Prostate gland (tissue), 2 donors: ENCODE data around the gene ACBD5.

Experiments used
- POLR2A ChIP-seq: fragments of 450-650 bp; IDR thresholded peaks from one replicate; pipeline ENCODE4 v1.6.1; 2016; ENCODE audit warnings: antibody characterized with exemption, mild to moderate bottlenecking
- TF ChIP-seq, protein P1 (sequence below), 4 experiments: fragments of 200-600 bp in 2 of 4; fragments of 450-650 bp in 2 of 4; sonication (generic) in 2 of 4; IDR thresholded peaks; 1 replicate in 3 of 4; 2 replicates in 1 of 4; pipeline ENCODE4 v1.5.1; 2016 to 2019; ENCODE audit warnings: antibody characterized with exemption in 4 of 4, mild to moderate bottlenecking in 2 of 4, moderate library complexity in 2 of 4

DNA sequence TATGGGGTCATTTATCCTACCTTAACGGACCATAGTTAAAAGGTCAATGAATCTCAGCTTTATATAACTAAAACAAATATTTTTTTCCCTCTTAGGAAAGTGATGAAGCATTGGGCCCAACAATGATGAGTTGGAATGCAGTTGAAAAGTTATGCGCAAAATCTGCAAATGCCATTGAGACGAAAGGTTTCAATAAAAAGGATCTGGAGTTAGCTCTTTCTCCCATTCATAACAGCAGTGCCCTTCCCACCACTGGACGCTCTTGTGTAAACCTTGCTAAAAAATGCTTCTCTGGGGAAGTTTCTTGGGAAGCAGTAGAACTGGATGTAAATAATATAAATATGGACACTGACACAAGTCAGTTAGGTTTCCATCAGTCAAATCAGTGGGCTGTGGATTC lies 70.7 kb downstream of the ACBD5 start:
- TF ChIP-seq, protein P1, sequence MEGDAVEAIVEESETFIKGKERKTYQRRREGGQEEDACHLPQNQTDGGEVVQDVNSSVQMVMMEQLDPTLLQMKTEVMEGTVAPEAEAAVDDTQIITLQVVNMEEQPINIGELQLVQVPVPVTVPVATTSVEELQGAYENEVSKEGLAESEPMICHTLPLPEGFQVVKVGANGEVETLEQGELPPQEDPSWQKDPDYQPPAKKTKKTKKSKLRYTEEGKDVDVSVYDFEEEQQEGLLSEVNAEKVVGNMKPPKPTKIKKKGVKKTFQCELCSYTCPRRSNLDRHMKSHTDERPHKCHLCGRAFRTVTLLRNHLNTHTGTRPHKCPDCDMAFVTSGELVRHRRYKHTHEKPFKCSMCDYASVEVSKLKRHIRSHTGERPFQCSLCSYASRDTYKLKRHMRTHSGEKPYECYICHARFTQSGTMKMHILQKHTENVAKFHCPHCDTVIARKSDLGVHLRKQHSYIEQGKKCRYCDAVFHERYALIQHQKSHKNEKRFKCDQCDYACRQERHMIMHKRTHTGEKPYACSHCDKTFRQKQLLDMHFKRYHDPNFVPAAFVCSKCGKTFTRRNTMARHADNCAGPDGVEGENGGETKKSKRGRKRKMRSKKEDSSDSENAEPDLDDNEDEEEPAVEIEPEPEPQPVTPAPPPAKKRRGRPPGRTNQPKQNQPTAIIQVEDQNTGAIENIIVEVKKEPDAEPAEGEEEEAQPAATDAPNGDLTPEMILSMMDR (IDR thresholded peaks at IDR 0.05): no peak
- no peak for TF ChIP-seq POLR2A
